HepG2 (cell line): ENCODE measurements around the gene SOWAHD.
"Not testable (repeated sequence)": the region's sequence is repeated elsewhere in the genome, so short reads cannot be mapped to it uniquely, and the experiment has no call there.

Experiments used
- BATF2 ChIP-seq: sonication (generic); formaldehyde crosslinking; IDR thresholded peaks from 2 replicates; pipeline ENCODE4 v1.8.0; 2022; ENCODE audit warnings: mild to moderate bottlenecking, missing genetic modification reagents, moderate library complexity
- CTCF ChIP-seq: sonication (generic); formaldehyde crosslinking; IDR thresholded peaks from 2 replicates; pipeline ENCODE4 v1.5.0; 2020; ENCODE audit warnings: mild to moderate bottlenecking, missing genetic modification reagents, moderate library complexity
- EP300 ChIP-seq, 3 experiments: sonication (generic) in 1 of 3; formaldehyde crosslinking in 1 of 3; IDR thresholded peaks; 2 replicates each; pipeline versions ENCODE4 v1.5.1 to v1.6.1; 2011 to 2020; ENCODE audit warnings: low read depth in 2 of 3, low read length in 2 of 3, borderline replicate concordance in 1 of 3, improper control_type of control experiment in 1 of 3, mild to moderate bottlenecking in 1 of 3, missing genetic modification reagents in 1 of 3, moderate library complexity in 1 of 3
- NCOA1 ChIP-seq: sonication (generic); formaldehyde crosslinking; IDR thresholded peaks from 2 replicates; pipeline ENCODE4 v1.9.0; 2021; ENCODE audit warnings: missing genetic modification reagents
- NCOA5 ChIP-seq: sonication (generic); formaldehyde crosslinking; IDR thresholded peaks from 2 replicates; pipeline ENCODE4 v1.4.0; 2020; ENCODE audit warnings: missing genetic modification reagents
- NR1H2 ChIP-seq: sonication (generic); formaldehyde crosslinking; IDR thresholded peaks from 2 replicates; pipeline ENCODE4 v1.8.1; 2022; ENCODE audit warnings: low read depth, missing genetic modification reagents, borderline replicate concordance
- POLR2AphosphoS5 ChIP-seq: IDR thresholded peaks from 2 replicates; pipeline ENCODE4 v1.6.1; 2012; ENCODE audit warnings: low read depth, low read length
- ZFP82 ChIP-seq: sonication (generic); formaldehyde crosslinking; IDR thresholded peaks from 2 replicates; pipeline ENCODE4 v1.5.1; 2020; ENCODE audit warnings: mild to moderate bottlenecking, missing genetic modification reagents, borderline replicate concordance
- ZNF280B ChIP-seq: sonication (generic); formaldehyde crosslinking; IDR thresholded peaks from 2 replicates; pipeline ENCODE4 v1.5.0; 2020; ENCODE audit warnings: missing genetic modification reagents, mild to moderate bottlenecking, borderline replicate concordance
- ZNF317 ChIP-seq: sonication (generic); formaldehyde crosslinking; IDR thresholded peaks from 2 replicates; pipeline ENCODE4 v1.5.0; 2020; ENCODE audit warnings: mild to moderate bottlenecking, missing genetic modification reagents
- ZNF335 ChIP-seq: sonication (generic); formaldehyde crosslinking; IDR thresholded peaks from 2 replicates; pipeline ENCODE4 v1.4.0; 2020; ENCODE audit warnings: missing genetic modification reagents
- ZNF616 ChIP-seq: sonication (generic); formaldehyde crosslinking; IDR thresholded peaks from 2 replicates; pipeline ENCODE4 v1.5.0; 2020; ENCODE audit warnings: low read depth, mild to moderate bottlenecking, missing genetic modification reagents

- TF ChIP-seq BATF2; ZNF616 (CRISPR knock-in tag); ZNF335; EP300 (IDR thresholded peaks at IDR 0.05; ENCODE audit: low read depth in 2 of 2, low read length in 2 of 2); EP300 (CRISPR knock-in tag; IDR thresholded peaks at IDR 0.05; ENCODE audit: borderline replicate concordance); CTCF (CRISPR knock-in tag); NCOA5 (CRISPR knock-in tag); ZFP82; NR1H2 (CRISPR knock-in tag); POLR2AphosphoS5; ZNF280B; ZNF317; NCOA1 (CRISPR knock-in tag): not testable (repeated sequence)
Measured at GRCh38 chrX:119769388-119769787, 11.0 kb downstream of the SOWAHD start.
